Osteoblast (primary cell): ENCODE results near the gene N4BP2L1. TPM values are rescaled to one million over a fixed set of nuclear protein-coding genes. Genes with fewer than 3 reads are reported as not detected.

Experiments
- DNase-seq: peaks from one replicate; pipeline ENCODE4 v3.0.0; 2011; ENCODE audit warnings: low spot score, mixed read lengths; ENCODE audit not compliant: insufficient read length; ENCODE audit errors: missing footprints
- H2AFZ ChIP-seq: 2 replicates; pipeline ENCODE4 v1.6.0; 2011; ENCODE audit warnings: mild to moderate bottlenecking, low read length
- H3K27ac ChIP-seq: 2 replicates; pipeline ENCODE4 v1.5.1; 2011; ENCODE audit warnings: mild to moderate bottlenecking, low read depth, low read length, moderate library complexity
- H3K27me3 ChIP-seq: 2 replicates; pipeline ENCODE4 v1.6.0; 2012; ENCODE audit warnings: mild to moderate bottlenecking, control low read depth, inconsistent platforms, low read length, moderate library complexity; ENCODE audit not compliant: insufficient read depth
- H3K36me3 ChIP-seq: 2 replicates; pipeline ENCODE4 v1.5.1; 2011; ENCODE audit warnings: mild to moderate bottlenecking, low read length, control low read depth, moderate library complexity; ENCODE audit not compliant: insufficient read depth
- H3K4me1 ChIP-seq: 2 replicates; pipeline ENCODE4 v1.5.1; 2011; ENCODE audit warnings: mild to moderate bottlenecking, low read length, control low read depth, moderate library complexity; ENCODE audit not compliant: insufficient read depth
- H3K4me2 ChIP-seq: 2 replicates; pipeline ENCODE4 v1.6.0; 2011; ENCODE audit warnings: mild to moderate bottlenecking, low read length; ENCODE audit not compliant: insufficient read depth
- H3K4me3 ChIP-seq: fragments of 200-600 bp; sonication (generic); 3 replicates; pipeline ENCODE4 v1.5.1; 2012; ENCODE audit warnings: mild to moderate bottlenecking, low read length, inconsistent platforms; ENCODE audit not compliant: insufficient read depth
- H3K79me2 ChIP-seq: 2 replicates; pipeline ENCODE4 v1.6.0; 2012; ENCODE audit warnings: mild to moderate bottlenecking, low read length, control low read depth, inconsistent platforms; ENCODE audit not compliant: insufficient read depth
- H3K9me3 ChIP-seq: 2 replicates; pipeline ENCODE4 v1.5.1; 2011; ENCODE audit warnings: low read depth, low read length, control low read depth
- H4K20me1 ChIP-seq: 2 replicates; pipeline ENCODE4 v1.6.0; 2012; ENCODE audit warnings: mild to moderate bottlenecking, low read length, control low read depth; ENCODE audit not compliant: insufficient read depth
- CTCF ChIP-seq: IDR thresholded peaks from 2 replicates; pipeline ENCODE4 v1.5.1; 2011; ENCODE audit warnings: mild to moderate bottlenecking, low read depth, low read length, moderate library complexity; ENCODE audit errors: extremely low read depth
- total RNA-seq: library from RNA; depleted of rRNA; stranded (reverse); fragments of >200 nt; gene quantifications from 2 replicates; pipeline ENCODE4 v1.2.3, GENCODE V29; 2012

Gene N4BP2L1
- total RNA-seq, 1 donor, result 11.2 TPM

- H3K79me2 ChIP-seq, result no peaks in the 10 kb centered on the region
- peak overlapping the region; percentile 37 for H2AFZ ChIP-seq
- no peak overlapping the region for H3K27ac ChIP-seq
- H3K27me3 ChIP-seq, result no peaks in the 10 kb centered on the region
- no peak overlapping the region for H3K4me2 ChIP-seq
- H3K9me3 ChIP-seq, result no peaks in the 10 kb centered on the region
- H3K4me3 ChIP-seq, result no peak overlapping the region
- no peak for TF ChIP-seq CTCF
- H4K20me1 ChIP-seq, result no peaks in the 10 kb centered on the region
- H3K4me1 ChIP-seq, result no peaks in the 10 kb centered on the region
- no peaks in the 10 kb centered on the region for H3K36me3 ChIP-seq
- DNase-seq, result no peak
Observed at GRCh38 chr13:32390048-32390447, 37.9 kb downstream of the N4BP2L1 start.

GRCh38 chr13:32385410-32385809 lies 42.5 kb downstream of the N4BP2L1 start:
- Histone ChIP-seq H3K36me3 (no peaks in the 10 kb centered on the region), H3K27me3 (no peaks in the 10 kb centered on the region), H3K4me2 (no peak overlapping the region), H4K20me1 (no peaks in the 10 kb centered on the region), H3K4me1 (no peaks in the 10 kb centered on the region), H3K79me2 (no peaks in the 10 kb centered on the region), H3K27ac (no peak overlapping the region), H3K4me3 (no peak overlapping the region), H2AFZ (no peak overlapping the region), H3K9me3 (no peaks in the 10 kb centered on the region)
- DNase-seq, result no peak
- no peak for TF ChIP-seq CTCF

- Histone ChIP-seq H3K27me3 (no peaks in the 10 kb centered on the region), H3K4me2 (no peak overlapping the region), H3K9me3 (no peaks in the 10 kb centered on the region), H3K27ac (no peak overlapping the region), H3K79me2 (no peaks in the 10 kb centered on the region), H4K20me1 (no peaks in the 10 kb centered on the region), H3K36me3 (no peaks in the 10 kb centered on the region), H3K4me3 (no peak overlapping the region), H2AFZ (no peak overlapping the region), H3K4me1 (no peaks in the 10 kb centered on the region)
- no peak for TF ChIP-seq CTCF
- DNase-seq, result peak; percentile 39
Observed at GRCh38 chr13:32384702-32385101, 43.2 kb downstream of the N4BP2L1 start.

GRCh38 chr13:32383836-32384618 lies 43.9 kb downstream of the N4BP2L1 start:
- Histone ChIP-seq H3K27ac (no peak overlapping the region), H3K27me3 (no peaks in the 10 kb centered on the region), H3K4me3 (no peak overlapping the region), H3K4me1 (no peaks in the 10 kb centered on the region), H3K9me3 (no peaks in the 10 kb centered on the region), H3K79me2 (no peaks in the 10 kb centered on the region), H4K20me1 (no peaks in the 10 kb centered on the region), H3K4me2 (no peak overlapping the region), H3K36me3 (no peaks in the 10 kb centered on the region), H2AFZ (no peak overlapping the region)
- DNase-seq, result no peak
- no peak for TF ChIP-seq CTCF
